Measurements from ENCODE around the gene KCTD1.

GRCh38 chr18:26458526-26459232, 89.7 kb downstream of the KCTD1 start:
- TF ChIP-seq CTCF (IDR thresholded peaks at IDR 0.05) (no peak), POLR2A (IDR thresholded peaks at IDR 0.05) (no peak)

All from ovary (tissue), 3 donors.